GM21526 (cell line): Measurements from ENCODE around the gene GLDN.

Experiments
- ATAC-seq: cut with Tn5 transposase; IDR thresholded peaks from one replicate; pipeline ENCODE4 v1.9.1; 2021; ENCODE audit warnings: moderate library complexity; ENCODE audit not compliant: unreplicated experiment, low FRiP score

GLDN gene

GRCh38 chr15:51341366-51342226 lies at the start of gene GLDN:
Gene GLDN, plus strand, starts transcription at chr15:51341655. Its CDS starts 30 bp downstream, at chr15:51341685.
- ATAC-seq = no peak

GRCh38 chr15:51298620-51299019 lies 42.8 kb upstream of the GLDN start:
- ATAC-seq = no peak

GRCh38 chr15:51299187-51300015 lies 42.1 kb upstream of the GLDN start:
- ATAC-seq = no peak

GRCh38 chr15:51302480-51302879 lies 39.0 kb upstream of the GLDN start:
- no peak for ATAC-seq

- no peak for ATAC-seq
These were observed 37.9 kb upstream of the GLDN start for GRCh38 chr15:51303462-51303980.

- no peak for ATAC-seq
These were observed 34.1 kb upstream of the GLDN start for GRCh38 chr15:51307325-51307724.

GRCh38 chr15:51307811-51308210 lies 33.6 kb upstream of the GLDN start:
- ATAC-seq = no peak

GRCh38 chr15:51310064-51310463 lies 31.4 kb upstream of the GLDN start:
- ATAC-seq = no peak

- ATAC-seq = no peak
These were observed 29.9 kb upstream of the GLDN start for GRCh38 chr15:51311510-51311909.

- no peak for ATAC-seq
These were observed 29.0 kb upstream of the GLDN start for GRCh38 chr15:51312166-51313073.

GRCh38 chr15:51313074-51313393 lies 28.4 kb upstream of the GLDN start:
- no peak for ATAC-seq

- no peak for ATAC-seq
These were observed 27.7 kb upstream of the GLDN start for GRCh38 chr15:51313644-51314280.

GRCh38 chr15:51314391-51315337 lies 26.8 kb upstream of the GLDN start:
- no peak for ATAC-seq

GRCh38 chr15:51315726-51316125 lies 25.7 kb upstream of the GLDN start:
- no peak for ATAC-seq

GRCh38 chr15:51316636-51317035 lies 24.8 kb upstream of the GLDN start:
- no peak for ATAC-seq

- no peak for ATAC-seq
These were observed 22.9 kb upstream of the GLDN start for GRCh38 chr15:51318382-51319150.

GRCh38 chr15:51319539-51319938 lies 21.9 kb upstream of the GLDN start:
- ATAC-seq = no peak

- no peak for ATAC-seq
These were observed 20.6 kb upstream of the GLDN start for GRCh38 chr15:51320843-51321242.
